Measurements from ENCODE around the gene EFTUD2. TPM values are rescaled to one million over a fixed set of nuclear protein-coding genes. Genes with fewer than 3 reads are reported as not detected.

EFTUD2 gene
- total and polyA plus RNA-seq, 2 of the 4 experiments (the other 2 are of a cell fraction): 72.5 to 126 TPM

- Histone ChIP-seq H3K36me3 (ENCODE audit: control insufficient read depth, insufficient read depth, low read length) (no peaks in the 10 kb centered on the region), H2AFZ (replicated peaks; ENCODE audit: low read length, poor library complexity) (no peak overlapping the region), H2AK5ac (ENCODE audit: low read depth, low read length) (peak overlapping the region; percentile 22; the same call in 1 of the 2 replicates), H3K14ac (replicated peaks; ENCODE audit: low read depth, low read length) (no peak overlapping the region), H4K8ac (ENCODE audit: low read depth in 2 of 2, low read length in 2 of 2) (no peak overlapping the region), H2BK15ac (ENCODE audit: low read depth, low read length) (no peak overlapping the region; the same call in 2 of the 3 replicates), H3K27me3 (ENCODE audit: control insufficient read depth, insufficient read depth, low read length) (no peaks in the 10 kb centered on the region), H3K9me3 (ENCODE audit: control insufficient read depth, insufficient read depth, low read length) (no peaks in the 10 kb centered on the region), H3K23ac (ENCODE audit: low read depth, low read length) (no peak overlapping the region), H3K9ac (ENCODE audit: low read depth, low read length) (no peak overlapping the region), H4K20me1 (ENCODE audit: insufficient read depth, low read length) (peaks cover 4% of the 10 kb centered on the region; the same call in 1 of the 2 replicates), H3K79me1 (ENCODE audit: low read depth in 1 of 2, low read length in 2 of 2) (peaks cover 7 to 21% of the 10 kb centered on the region in 2 experiments; a peak in 3 of 4 replicates), H3K4me3 (ENCODE audit: insufficient read depth, low read depth, low read length) (no peak overlapping the region), H3K56ac (ENCODE audit: extremely low read depth, insufficient read depth, low read length) (no peak overlapping the region), H2AK9ac (replicated peaks; ENCODE audit: low read depth, low read length, poor library complexity) (no peak overlapping the region), H3K4me1 (ENCODE audit: control insufficient read depth, insufficient read depth, low read length) (peaks cover 33% of the 10 kb centered on the region), H2BK120ac (ENCODE audit: low read depth, low read length) (no peak overlapping the region; the same call in 1 of the 2 replicates), H2BK20ac (ENCODE audit: low read depth, low read length) (no peak overlapping the region), H3K9me1 (ENCODE audit: insufficient read depth, low read length) (peaks cover 35% of the 10 kb centered on the region), H3K27ac (ENCODE audit: insufficient read depth, low read length) (no peak overlapping the region), H3K4me2 (ENCODE audit: low read depth, low read length) (no peak overlapping the region), H2BK5ac (ENCODE audit: low read depth, low read length, poor library complexity, severe bottlenecking) (no peak overlapping the region), H3K18ac (ENCODE audit: low read depth, low read length) (no peak overlapping the region), H4K5ac (ENCODE audit: low read depth, low read length) (no peak overlapping the region), H3K4ac (ENCODE audit: low read depth, low read length) (no peak overlapping the region), H4K91ac (ENCODE audit: insufficient read depth, low read depth, low read length) (no peak overlapping the region)
- ChIA-PET POLR2A (ENCODE audit: unreplicated experiment) (no interaction called here), CTCF (interaction anchor here (0.6 kb wide), 1 partner anchor 25 kb away, joined by 3 read pairs; no protein-coding TSS in a partner anchor)
- intact Hi-C loops (cut with micrococcal nuclease): no loop called here
- no peak for ATAC-seq (ENCODE audit: low read depth)
- dilution Hi-C loops (cut with HindIII; ENCODE audit: low sequenced_read_pairs, unreplicated experiment): no loop called here
- DNase-seq: no peak
- BruUV-seq (replicated peaks): no TSS peak
- no CpG with 5 or more reads among the region's 8 CpGs for WGBS, 2 experiments (ENCODE audit: extremely low coverage in 2 of 2, insufficient read length in 1 of 2)
- TF ChIP-seq RAD21 (IDR thresholded peaks at IDR 0.05; ENCODE audit: low read length) (no peak), MAZ (IDR thresholded peaks at IDR 0.05; ENCODE audit: borderline replicate concordance, low read depth, low read length) (no peak)
- in situ Hi-C loops (cut with MboI; ENCODE audit: low sequenced_read_pairs): no loop called here
Observed at GRCh38 chr17:44903012-44903685, 3.9 kb upstream of the EFTUD2 start.

Measured in IMR-90 (cell line).